MM.1S (cell line): ENCODE measurements around the gene ERO1B.

ENCODE experiments used
- DNase-seq: peaks from one replicate; pipeline ENCODE4 v3.0.0-alpha.2; 2015
- H2AFZ ChIP-seq: fragments of 300-600 bp; sonication (generic); 2 replicates; pipeline ENCODE4 v1.6.0; 2016; ENCODE audit warnings: antibody characterized with exemption, low read length
- H3F3A ChIP-seq: fragments of 300-600 bp; sonication (generic); 2 replicates; pipeline ENCODE4 v1.6.1; 2016; ENCODE audit warnings: mild to moderate bottlenecking, antibody characterized with exemption, low read length, moderate library complexity, mixed read lengths; ENCODE audit not compliant: insufficient read depth
- H3K27ac ChIP-seq: fragments of 300-600 bp; sonication (generic); 2 replicates; pipeline ENCODE4 v1.5.1; 2016; ENCODE audit warnings: mild to moderate bottlenecking, low read length
- H3K27me3 ChIP-seq: fragments of 300-600 bp; sonication (generic); replicated peaks from 2 replicates; pipeline ENCODE4 v1.6.0; 2016; ENCODE audit warnings: low read length; ENCODE audit not compliant: insufficient read depth
- H3K36me3 ChIP-seq: fragments of 300-600 bp; sonication (generic); replicated peaks from 2 replicates; pipeline ENCODE4 v1.6.1; 2016; ENCODE audit warnings: mild to moderate bottlenecking, low read length, mixed read lengths; ENCODE audit not compliant: insufficient read depth
- H3K4me1 ChIP-seq: fragments of 300-600 bp; sonication (generic); 2 replicates; pipeline ENCODE4 v1.6.1; 2016; ENCODE audit warnings: low read length, mixed read lengths
- H3K4me2 ChIP-seq: fragments of 300-600 bp; sonication (generic); 2 replicates; pipeline ENCODE4 v1.6.0; 2016; ENCODE audit warnings: low read depth, low read length
- H3K4me3 ChIP-seq: fragments of 300-600 bp; sonication (generic); 2 replicates; pipeline ENCODE4 v1.5.1; 2016; ENCODE audit warnings: low read length, mixed read lengths
- H3K79me2 ChIP-seq: fragments of 300-600 bp; sonication (generic); 2 replicates; pipeline ENCODE4 v1.6.1; 2016; ENCODE audit warnings: mixed run types, low read length, mixed read lengths
- H3K9ac ChIP-seq: fragments of 300-600 bp; sonication (generic); 2 replicates; pipeline ENCODE4 v1.6.1; 2016; ENCODE audit warnings: low read length, mixed read lengths
- H3K9me2 ChIP-seq: fragments of 300-600 bp; sonication (generic); replicated peaks from 2 replicates; pipeline ENCODE4 v1.6.1; 2016; ENCODE audit warnings: mild to moderate bottlenecking, low read length, mixed read lengths; ENCODE audit not compliant: insufficient read depth
- H3K9me3 ChIP-seq: fragments of 300-600 bp; sonication (generic); replicated peaks from 2 replicates; pipeline ENCODE4 v1.6.1; 2016; ENCODE audit warnings: mild to moderate bottlenecking, low read length, mixed read lengths; ENCODE audit not compliant: insufficient read depth
- H4K20me1 ChIP-seq: fragments of 300-600 bp; sonication (generic); 2 replicates; pipeline ENCODE4 v1.6.1; 2016; ENCODE audit warnings: mild to moderate bottlenecking, low read length, moderate library complexity, mixed read lengths; ENCODE audit not compliant: insufficient read depth
- CTCF ChIP-seq: fragments of 300-600 bp; sonication (generic); IDR thresholded peaks from 2 replicates; pipeline ENCODE4 v1.5.1; 2016; ENCODE audit warnings: antibody characterized with exemption, low read length, mixed read lengths
- EZH2 ChIP-seq: fragments of 300-600 bp; sonication (generic); optimal IDR thresholded peaks from 2 replicates; pipeline ENCODE3; 2017; ENCODE audit warnings: low read depth, mild to moderate bottlenecking, antibody characterized with exemption, low read length, mixed read lengths
- EZH2phosphoT487 ChIP-seq: fragments of 300-600 bp; sonication (generic); IDR thresholded peaks from 2 replicates; pipeline ENCODE4 v1.6.1; 2018; ENCODE audit warnings: antibody characterized with exemption, low read length

The ERO1B gene

GRCh38 chr1:236251587-236251986 is 30.2 kb downstream of the ERO1B start:
- no peaks in the 10 kb centered on the region for H3K9me2 ChIP-seq
- H2AFZ ChIP-seq: no peak overlapping the region

DNA sequence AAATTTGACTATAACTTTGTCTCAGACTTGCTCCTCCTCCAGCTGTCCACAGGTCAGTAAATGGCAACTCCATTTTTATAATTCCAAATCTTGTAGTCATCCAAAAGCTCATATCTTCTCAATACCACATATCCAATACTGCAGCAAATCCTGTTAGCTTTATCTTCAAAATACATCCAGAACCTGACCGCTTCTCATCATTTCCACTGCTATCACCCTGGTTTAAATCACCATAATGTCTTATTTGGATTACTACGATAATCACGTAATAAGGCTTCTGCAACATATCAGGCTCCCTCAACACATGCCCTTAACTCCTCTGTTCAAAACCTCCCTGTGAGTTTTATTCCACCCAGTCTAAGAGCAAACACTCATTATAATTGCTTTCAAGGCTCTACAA is 34.5 kb downstream of the ERO1B start:
- H3K79me2 ChIP-seq: no peaks in the 10 kb centered on the region
- H3K9me3 ChIP-seq: no peaks in the 10 kb centered on the region
- no peaks in the 10 kb centered on the region for H3K36me3 ChIP-seq
- no peaks in the 10 kb centered on the region for H3K27me3 ChIP-seq
- no peaks in the 10 kb centered on the region for H3K9me2 ChIP-seq
- H3K4me1 ChIP-seq: no peaks in the 10 kb centered on the region
- H3F3A ChIP-seq: no peaks in the 10 kb centered on the region
- H3K9ac ChIP-seq: no peak overlapping the region
- H3K4me3 ChIP-seq: no peak overlapping the region
- no peak overlapping the region for H3K27ac ChIP-seq
- no peak overlapping the region for H2AFZ ChIP-seq
- no peak for DNase-seq
- H3K4me2 ChIP-seq: no peak overlapping the region
- H4K20me1 ChIP-seq: no peaks in the 10 kb centered on the region
- TF ChIP-seq CTCF: no peak
- TF ChIP-seq EZH2phosphoT487: no peak
- TF ChIP-seq EZH2: no peak

More at GRCh38 chr1:236251587-236251986, 30.2 kb downstream of the ERO1B start:
- Histone ChIP-seq H3K79me2 (no peaks in the 10 kb centered on the region), H3K4me1 (no peaks in the 10 kb centered on the region), H4K20me1 (no peaks in the 10 kb centered on the region), H3K27me3 (no peaks in the 10 kb centered on the region), H3K4me3 (no peak overlapping the region), H3K27ac (no peak overlapping the region), H3K36me3 (no peaks in the 10 kb centered on the region), H3K9ac (no peak overlapping the region), H3K9me3 (no peaks in the 10 kb centered on the region), H3F3A (no peaks in the 10 kb centered on the region), H3K4me2 (no peak overlapping the region)
- DNase-seq: no peak
- no peak for TF ChIP-seq EZH2phosphoT487
- TF ChIP-seq EZH2: no peak
- no peak for TF ChIP-seq CTCF

GRCh38 chr1:236242568-236242967 is 39.2 kb downstream of the ERO1B start:
- Histone ChIP-seq H3K79me2 (no peaks in the 10 kb centered on the region), H3F3A (no peaks in the 10 kb centered on the region), H2AFZ (no peak overlapping the region), H4K20me1 (no peaks in the 10 kb centered on the region), H3K36me3 (no peaks in the 10 kb centered on the region), H3K9me3 (no peaks in the 10 kb centered on the region), H3K4me2 (no peak overlapping the region), H3K4me1 (no peaks in the 10 kb centered on the region), H3K9me2 (no peaks in the 10 kb centered on the region), H3K4me3 (no peak overlapping the region), H3K9ac (no peak overlapping the region), H3K27me3 (no peaks in the 10 kb centered on the region), H3K27ac (no peak overlapping the region)
- no peak for TF ChIP-seq EZH2
- no peak for TF ChIP-seq CTCF
- TF ChIP-seq EZH2phosphoT487: no peak
- no peak for DNase-seq
